Measurements from ENCODE around the gene MRPL24. TPM values are rescaled to one million over a fixed set of nuclear protein-coding genes. Genes with fewer than 3 reads are reported as not detected.

Gene MRPL24
- total RNA-seq, 8 experiments from 2014 or later: 81.4 to 166 (median 101) TPM

- 21 to 43% (median 30%) methylated on average over 2 to 8 of the region's 8 CpGs; no CpG with 5 or more reads in 6 of the 10 experiments for WGBS, 10 experiments
- no peak for ATAC-seq (replicated peaks in 6 of 8)
- Histone ChIP-seq H3K4me3 (no peak overlapping the region), H3K4me1 (replicated peaks in 1 of 2) (peaks cover 53 to 58% of the 10 kb centered on the region in 2 donors), H3K27ac (peak overlapping the region in 1 of 2 donors; percentile 61)
- in situ Hi-C loops (cut with MboI; ENCODE audit: low pct_unique_long_range_greater_than_20kb in 2 of 9, low sequenced_read_pairs in 9 of 9, unreplicated experiment in 9 of 9): loop anchor here in 2 of 9 experiments (25.0 kb wide), 1 partner anchor 172 kb away; the partner anchor contains the start of genes INSRR (in 2 of the 2) and NTRK1 (in 2 of the 2)
These were observed 50.2 kb downstream of the MRPL24 start for GRCh38 chr1:156690675-156691036.

- Histone ChIP-seq H3K27ac (peak overlapping the region in 1 of 2 donors; percentile 56), H3K4me3 (peak overlapping the region in 4 of 5 donors; percentile 11 to 24 (median 17)), H3K4me1 (replicated peaks in 1 of 2) (peaks cover 53 to 58% of the 10 kb centered on the region in 2 donors)
- in situ Hi-C loops (cut with MboI; ENCODE audit: low pct_unique_long_range_greater_than_20kb in 2 of 9, low sequenced_read_pairs in 9 of 9, unreplicated experiment in 9 of 9): loop anchor here in 3 of 9 experiments (5.0 to 25.0 kb wide), 2 partner anchors 32 to 172 kb away; partner anchors contain the start of genes INSRR (in 2 of the 3) and NTRK1 (in 2 of the 3)
- 23 to 57% (median 31%) methylated on average over 1 to 4 of the region's 10 CpGs; no CpG with 5 or more reads in 5 of the 10 experiments for WGBS, 10 experiments
- ATAC-seq (replicated peaks in 6 of 8): peak in 4 of 8 experiments; percentile 20 to 40 (median 28)
These were observed 50.8 kb downstream of the MRPL24 start for GRCh38 chr1:156689953-156690674.

GRCh38 chr1:156689035-156689952 lies 51.6 kb downstream of the MRPL24 start:
- H3K27ac ChIP-seq: peak overlapping the region in 1 of 2 donors; percentile 56
- 0 to 20% (median 1%) methylated on average over 1 to 17 of the region's 23 CpGs; no CpG with 5 or more reads in 2 of the 10 experiments for WGBS, 10 experiments
- in situ Hi-C loops (cut with MboI; ENCODE audit: low pct_unique_long_range_greater_than_20kb in 2 of 9, low sequenced_read_pairs in 9 of 9, unreplicated experiment in 9 of 9): loop anchor here in 3 of 9 experiments (5.0 to 25.0 kb wide), 2 partner anchors 33 to 173 kb away; partner anchors contain the start of genes INSRR (in 2 of the 3) and NTRK1 (in 2 of the 3)

More at GRCh38 chr1:156689035-156689952, 51.6 kb downstream of the MRPL24 start:
- peak; percentile 81 to 96 (median 89) for ATAC-seq (replicated peaks in 6 of 8)
- Histone ChIP-seq H3K4me1 (replicated peaks in 1 of 2) (peaks cover 52 to 54% of the 10 kb centered on the region in 2 donors), H3K4me3 (peak overlapping the region; percentile 11 to 24 (median 16))

Other genes with a start within 250 kb of the MRPL24 start
- gene MEF2D, start 240.3 kb downstream of the MRPL24 start, total RNA-seq: 10 to 100 TPM in 5 of 8 experiments, 1 to 10 TPM in 3; 6.6 to 28.6 (median 11.3) TPM
- gene IQGAP3, start 168.5 kb downstream of the MRPL24 start, total RNA-seq: 10 to 100 TPM in 3 of 8 experiments, 1 to 10 TPM in 3, under 1 TPM in 2; 0.20 to 11.6 (median 1.5) TPM
- gene TTC24, start 161.4 kb downstream of the MRPL24 start, total RNA-seq: 1 to 10 TPM in 1 of 8 experiments, under 1 TPM in 3, not detected in 4; 0.14 to 1.9 (median 0.58) TPM
- gene NAXE, start 149.3 kb downstream of the MRPL24 start, total RNA-seq: 100 to 1,000 TPM in 1 of 8 experiments, 10 to 100 TPM in 7; 50.1 to 168 (median 66.6) TPM
- 10 to 100 TPM; 14.7 to 50.1 (median 30.5) TPM for gene GPATCH4, start 139.6 kb downstream of the MRPL24 start, total RNA-seq
- 1 to 10 TPM in 6 of 8 experiments, under 1 TPM in 1, not detected in 1; 0.46 to 8.7 (median 3.3) TPM for gene HAPLN2, start 121.7 kb downstream of the MRPL24 start, total RNA-seq
- 10 to 100 TPM in 1 of 8 experiments, 1 to 10 TPM in 4, under 1 TPM in 3; 0.66 to 25.1 (median 1.7) TPM for gene BCAN, start 99.0 kb downstream of the MRPL24 start, total RNA-seq
- gene NES, start 63.7 kb downstream of the MRPL24 start, total RNA-seq: 100 to 1,000 TPM in 5 of 8 experiments, 10 to 100 TPM in 1, 1 to 10 TPM in 2; 5.5 to 863 (median 150) TPM
- gene CRABP2, start 35.5 kb downstream of the MRPL24 start, total RNA-seq: 100 to 1,000 TPM in 5 of 8 experiments, 10 to 100 TPM in 1, 1 to 10 TPM in 2; 1.4 to 813 (median 186) TPM
- 10 to 100 TPM; 14.3 to 37.1 (median 24.2) TPM for gene METTL25B, start 12.6 kb downstream of the MRPL24 start, total RNA-seq
- 10 to 100 TPM; 25.1 to 45.2 (median 33.0) TPM for gene ISG20L2, start 12.3 kb downstream of the MRPL24 start, total RNA-seq
- 100 to 1,000 TPM in 7 of 8 experiments, 10 to 100 TPM in 1; 93.4 to 328 (median 187) TPM for gene HDGF, start 10.6 kb upstream of the MRPL24 start, total RNA-seq
- 10 to 100 TPM; 35.4 to 73.4 (median 56.8) TPM for gene PRCC, start 26.4 kb upstream of the MRPL24 start, total RNA-seq
- 1 to 10 TPM in 4 of 8 experiments, under 1 TPM in 4; 0.33 to 3.5 (median 0.92) TPM for gene SH2D2A, start 75.8 kb upstream of the MRPL24 start, total RNA-seq
- gene INSRR, start 118.0 kb upstream of the MRPL24 start, total RNA-seq: 1 to 10 TPM in 1 of 8 experiments, under 1 TPM in 6, not detected in 1; 0.05 to 1.6 (median 0.11) TPM
- 1 to 10 TPM in 2 of 8 experiments, under 1 TPM in 5, not detected in 1; 0.27 to 2.5 (median 0.61) TPM for gene NTRK1, start 119.8 kb upstream of the MRPL24 start, total RNA-seq
- 1 to 10 TPM in 2 of 8 experiments, under 1 TPM in 5, not detected in 1; 0.14 to 2.8 (median 0.41) TPM for gene PEAR1, start 152.6 kb upstream of the MRPL24 start, total RNA-seq
- 1 to 10 TPM in 6 of 8 experiments, under 1 TPM in 1, not detected in 1; 0.83 to 2.3 (median 1.3) TPM for gene LRRC71, start 179.5 kb upstream of the MRPL24 start, total RNA-seq